GM19240 (cell line): Measurements from ENCODE around the gene TXNDC2.
"Not testable (repeated sequence)": the region's sequence is repeated elsewhere in the genome, so short reads cannot be mapped to it uniquely, and the experiment has no call there.

Experiments used
- DNase-seq: peaks from one replicate; pipeline ENCODE4 v3.0.0; 2011; ENCODE audit warnings: low spot score; ENCODE audit not compliant: insufficient read length

The TXNDC2 gene

GRCh38 chr18:9884090-9884489, 1.7 kb upstream of the TXNDC2 start:
- no peak for DNase-seq

- no peak for DNase-seq
Measured at GRCh38 chr18:9884532-9885140, 1.1 kb upstream of the TXNDC2 start.

- DNase-seq: no peak
Measured at GRCh38 chr18:9886005-9886348, 204 bp downstream of the TXNDC2 start.

GRCh38 chr18:9887992-9888391, 2.2 kb downstream of the TXNDC2 start:
- DNase-seq: no peak

GRCh38 chr18:9890196-9890595, 4.4 kb downstream of the TXNDC2 start:
- DNase-seq: no peak

- DNase-seq: no peak
Measured at GRCh38 chr18:9890957-9891356, 5.2 kb downstream of the TXNDC2 start.

GRCh38 chr18:9891515-9891914, 5.7 kb downstream of the TXNDC2 start:
- DNase-seq: not testable (repeated sequence)

GRCh38 chr18:9894454-9895068, 8.8 kb downstream of the TXNDC2 start:
- DNase-seq: no peak

GRCh38 chr18:9897129-9897528, 11.4 kb downstream of the TXNDC2 start:
- DNase-seq: no peak

- not testable (repeated sequence) for DNase-seq
Measured at GRCh38 chr18:9897787-9898291, 12.1 kb downstream of the TXNDC2 start.

GRCh38 chr18:9898792-9899549, 13.2 kb downstream of the TXNDC2 start:
- DNase-seq: no peak

- not testable (repeated sequence) for DNase-seq
Measured at GRCh38 chr18:9899550-9899930, 13.8 kb downstream of the TXNDC2 start.

- DNase-seq: no peak
Measured at GRCh38 chr18:9900699-9901098, 14.9 kb downstream of the TXNDC2 start.

- DNase-seq: no peak
Measured at GRCh38 chr18:9901377-9901776, 15.6 kb downstream of the TXNDC2 start.

GRCh38 chr18:9902264-9902663, 16.5 kb downstream of the TXNDC2 start:
- not testable (repeated sequence) for DNase-seq

GRCh38 chr18:9902832-9903231, 17.1 kb downstream of the TXNDC2 start:
- DNase-seq: no peak

- DNase-seq: no peak
Measured at GRCh38 chr18:9905401-9905922, 19.7 kb downstream of the TXNDC2 start.

GRCh38 chr18:9906481-9906880, 20.7 kb downstream of the TXNDC2 start:
- DNase-seq: no peak

- DNase-seq: no peak
Measured at GRCh38 chr18:9907867-9908266, 22.1 kb downstream of the TXNDC2 start.

GRCh38 chr18:9910071-9910470, 24.3 kb downstream of the TXNDC2 start:
- DNase-seq: no peak

GRCh38 chr18:9910661-9911060, 24.9 kb downstream of the TXNDC2 start:
- DNase-seq: no peak

GRCh38 chr18:9911226-9911625, 25.5 kb downstream of the TXNDC2 start:
- no peak for DNase-seq
